ENCODE results near the gene NPSR1.
A peak's percentile ranks its signal among the peaks of the same experiment; 100 is the strongest.
"Not testable (repeated sequence)": the region's sequence is repeated elsewhere in the genome, so short reads cannot be mapped to it uniquely, and the experiment has no call there.

Gene NPSR1

DNA sequence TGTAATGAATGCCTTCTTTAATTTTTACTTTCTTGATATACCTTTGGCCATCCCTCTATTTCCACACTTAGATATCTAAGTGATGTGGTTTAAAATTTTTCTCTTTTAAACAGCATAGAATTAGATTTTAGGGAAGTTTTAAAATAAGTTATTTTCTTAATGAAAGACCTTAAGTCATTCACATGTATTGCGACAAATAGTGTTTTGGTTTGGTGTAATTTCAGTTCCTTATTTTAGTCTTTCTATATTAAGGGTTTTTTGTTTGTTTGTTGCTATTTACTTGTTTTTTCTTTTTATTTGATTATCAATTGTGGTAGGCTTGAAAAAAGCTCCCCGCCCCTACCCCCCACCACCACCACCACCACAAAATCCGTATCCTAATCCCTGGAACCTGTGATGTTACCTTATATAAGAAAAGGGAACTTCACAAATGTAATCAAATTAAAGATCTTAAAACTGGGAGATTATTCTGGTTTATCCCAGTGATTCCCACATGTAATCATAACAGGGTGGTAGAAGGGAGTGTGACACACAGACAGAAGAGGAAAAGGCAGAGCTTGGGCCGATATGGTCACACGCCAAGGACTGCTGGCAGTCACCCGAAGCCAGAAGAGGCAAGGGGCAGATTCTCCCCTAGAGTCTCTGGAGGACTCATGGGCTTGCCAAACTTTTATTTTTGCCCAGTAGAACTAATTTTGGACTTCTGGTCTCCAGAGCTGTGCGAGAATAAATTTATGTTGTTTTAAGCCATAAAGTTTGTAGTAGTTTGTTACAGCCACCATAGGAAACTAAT, 149.7 kb downstream of the NPSR1 start:
- ATAC-seq = no peak
- TF ChIP-seq ZFP30 (CRISPR knock-in tag; IDR thresholded peaks at IDR 0.05) (no peak), BACH2 (CRISPR knock-in tag; IDR thresholded peaks at IDR 0.05; ENCODE audit: borderline replicate concordance) (no peak), ARNTL (CRISPR knock-in tag; IDR thresholded peaks at IDR 0.05; ENCODE audit: borderline replicate concordance, low read depth) (no peak), TCF4 (CRISPR knock-in tag; IDR thresholded peaks at IDR 0.05; ENCODE audit: borderline replicate concordance) (no peak), ZFP3 (CRISPR knock-in tag; IDR thresholded peaks at IDR 0.05) (no peak)
- TF ChIP-seq, protein P1, sequence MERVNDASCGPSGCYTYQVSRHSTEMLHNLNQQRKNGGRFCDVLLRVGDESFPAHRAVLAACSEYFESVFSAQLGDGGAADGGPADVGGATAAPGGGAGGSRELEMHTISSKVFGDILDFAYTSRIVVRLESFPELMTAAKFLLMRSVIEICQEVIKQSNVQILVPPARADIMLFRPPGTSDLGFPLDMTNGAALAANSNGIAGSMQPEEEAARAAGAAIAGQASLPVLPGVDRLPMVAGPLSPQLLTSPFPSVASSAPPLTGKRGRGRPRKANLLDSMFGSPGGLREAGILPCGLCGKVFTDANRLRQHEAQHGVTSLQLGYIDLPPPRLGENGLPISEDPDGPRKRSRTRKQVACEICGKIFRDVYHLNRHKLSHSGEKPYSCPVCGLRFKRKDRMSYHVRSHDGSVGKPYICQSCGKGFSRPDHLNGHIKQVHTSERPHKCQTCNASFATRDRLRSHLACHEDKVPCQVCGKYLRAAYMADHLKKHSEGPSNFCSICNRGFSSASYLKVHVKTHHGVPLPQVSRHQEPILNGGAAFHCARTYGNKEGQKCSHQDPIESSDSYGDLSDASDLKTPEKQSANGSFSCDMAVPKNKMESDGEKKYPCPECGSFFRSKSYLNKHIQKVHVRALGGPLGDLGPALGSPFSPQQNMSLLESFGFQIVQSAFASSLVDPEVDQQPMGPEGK (CRISPR knock-in tag; IDR thresholded peaks at IDR 0.05; ENCODE audit: borderline replicate concordance) = no peak

DNA sequence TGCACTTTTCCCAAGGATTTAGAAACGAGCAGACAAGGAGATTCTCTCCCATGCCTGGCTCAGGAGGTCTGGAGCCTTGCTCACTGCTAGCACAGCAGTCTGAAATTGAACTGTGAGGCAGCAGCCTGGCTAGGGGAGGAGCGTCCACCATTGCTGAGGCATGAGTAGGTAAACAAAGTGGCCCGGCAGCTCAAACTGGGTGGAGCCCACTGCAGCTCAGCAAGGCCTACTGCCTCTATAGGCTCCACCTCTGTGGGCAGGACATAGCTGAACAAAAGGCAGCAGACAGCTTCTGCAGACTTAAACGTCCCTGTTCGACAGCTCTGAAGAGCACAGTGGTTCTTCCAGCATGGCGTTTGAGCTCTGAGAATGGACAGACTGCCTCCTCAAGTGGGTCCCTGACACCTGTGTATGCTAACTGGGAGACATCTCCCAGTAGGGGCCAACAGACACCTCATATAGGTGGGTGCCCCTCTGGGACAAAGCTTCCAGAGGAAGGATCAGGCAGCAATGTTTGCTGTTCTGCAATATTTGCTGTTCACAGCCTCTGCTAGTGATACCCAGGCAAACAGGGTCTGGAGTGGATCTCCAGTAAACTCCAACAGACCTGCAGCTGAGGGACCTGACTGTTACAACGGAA, 156.3 kb downstream of the NPSR1 start:
- not testable (repeated sequence) for ATAC-seq

DNA sequence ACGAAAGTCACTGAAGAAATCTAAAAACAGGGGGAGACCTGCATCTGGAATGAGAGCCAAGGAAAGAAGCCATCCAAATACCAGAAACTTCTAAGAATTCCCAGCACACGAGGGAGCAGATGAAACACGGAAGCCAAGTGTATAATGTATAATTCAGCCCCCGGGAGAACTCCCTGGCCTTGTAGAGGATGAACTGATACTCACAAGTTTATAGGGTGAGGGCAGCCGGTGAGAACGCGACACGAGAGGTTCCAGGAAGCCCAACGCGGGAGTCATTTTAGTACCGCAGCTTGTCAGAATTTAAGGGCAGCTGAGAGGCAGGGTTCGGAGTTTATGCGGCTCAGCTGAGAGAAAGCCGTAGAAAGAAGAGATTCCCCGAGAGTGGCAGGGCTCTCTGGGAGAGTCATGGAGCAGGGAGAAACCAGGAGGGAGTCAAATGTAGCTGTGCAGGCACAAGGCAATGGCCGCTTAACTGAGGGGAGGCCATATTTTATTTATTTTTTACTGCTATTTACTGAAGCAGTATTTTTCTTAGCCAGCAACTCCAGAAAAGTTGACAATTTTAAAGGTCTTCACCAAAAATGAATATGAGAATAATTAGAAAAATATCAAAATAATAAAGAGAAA, 164.0 kb downstream of the NPSR1 start:
- ATAC-seq = peak; percentile 71
- no peak for TF ChIP-seq GLIS3 (CRISPR knock-in tag; IDR thresholded peaks at IDR 0.05)
- no peak for TF ChIP-seq TCF4 (CRISPR knock-in tag; IDR thresholded peaks at IDR 0.05; ENCODE audit: borderline replicate concordance)
- TF ChIP-seq PPARA (CRISPR knock-in tag; IDR thresholded peaks at IDR 0.05; ENCODE audit: borderline replicate concordance) = no peak
- no peak for TF ChIP-seq ZFP3 (CRISPR knock-in tag; IDR thresholded peaks at IDR 0.05)
- TF ChIP-seq, protein P2, sequence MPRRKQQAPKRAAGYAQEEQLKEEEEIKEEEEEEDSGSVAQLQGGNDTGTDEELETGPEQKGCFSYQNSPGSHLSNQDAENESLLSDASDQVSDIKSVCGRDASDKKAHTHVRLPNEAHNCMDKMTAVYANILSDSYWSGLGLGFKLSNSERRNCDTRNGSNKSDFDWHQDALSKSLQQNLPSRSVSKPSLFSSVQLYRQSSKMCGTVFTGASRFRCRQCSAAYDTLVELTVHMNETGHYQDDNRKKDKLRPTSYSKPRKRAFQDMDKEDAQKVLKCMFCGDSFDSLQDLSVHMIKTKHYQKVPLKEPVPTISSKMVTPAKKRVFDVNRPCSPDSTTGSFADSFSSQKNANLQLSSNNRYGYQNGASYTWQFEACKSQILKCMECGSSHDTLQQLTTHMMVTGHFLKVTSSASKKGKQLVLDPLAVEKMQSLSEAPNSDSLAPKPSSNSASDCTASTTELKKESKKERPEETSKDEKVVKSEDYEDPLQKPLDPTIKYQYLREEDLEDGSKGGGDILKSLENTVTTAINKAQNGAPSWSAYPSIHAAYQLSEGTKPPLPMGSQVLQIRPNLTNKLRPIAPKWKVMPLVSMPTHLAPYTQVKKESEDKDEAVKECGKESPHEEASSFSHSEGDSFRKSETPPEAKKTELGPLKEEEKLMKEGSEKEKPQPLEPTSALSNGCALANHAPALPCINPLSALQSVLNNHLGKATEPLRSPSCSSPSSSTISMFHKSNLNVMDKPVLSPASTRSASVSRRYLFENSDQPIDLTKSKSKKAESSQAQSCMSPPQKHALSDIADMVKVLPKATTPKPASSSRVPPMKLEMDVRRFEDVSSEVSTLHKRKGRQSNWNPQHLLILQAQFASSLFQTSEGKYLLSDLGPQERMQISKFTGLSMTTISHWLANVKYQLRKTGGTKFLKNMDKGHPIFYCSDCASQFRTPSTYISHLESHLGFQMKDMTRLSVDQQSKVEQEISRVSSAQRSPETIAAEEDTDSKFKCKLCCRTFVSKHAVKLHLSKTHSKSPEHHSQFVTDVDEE (CRISPR knock-in tag; IDR thresholded peaks at IDR 0.05) = no peak
- TF ChIP-seq BACH2 (CRISPR knock-in tag; IDR thresholded peaks at IDR 0.05; ENCODE audit: borderline replicate concordance) = no peak
- no peak for TF ChIP-seq ARNTL (CRISPR knock-in tag; IDR thresholded peaks at IDR 0.05; ENCODE audit: borderline replicate concordance, low read depth)
- no peak for TF ChIP-seq ESRRG (CRISPR knock-in tag; IDR thresholded peaks at IDR 0.05)
- no peak for TF ChIP-seq OSR1 (CRISPR knock-in tag; IDR thresholded peaks at IDR 0.05)
- TF ChIP-seq, protein P3, sequence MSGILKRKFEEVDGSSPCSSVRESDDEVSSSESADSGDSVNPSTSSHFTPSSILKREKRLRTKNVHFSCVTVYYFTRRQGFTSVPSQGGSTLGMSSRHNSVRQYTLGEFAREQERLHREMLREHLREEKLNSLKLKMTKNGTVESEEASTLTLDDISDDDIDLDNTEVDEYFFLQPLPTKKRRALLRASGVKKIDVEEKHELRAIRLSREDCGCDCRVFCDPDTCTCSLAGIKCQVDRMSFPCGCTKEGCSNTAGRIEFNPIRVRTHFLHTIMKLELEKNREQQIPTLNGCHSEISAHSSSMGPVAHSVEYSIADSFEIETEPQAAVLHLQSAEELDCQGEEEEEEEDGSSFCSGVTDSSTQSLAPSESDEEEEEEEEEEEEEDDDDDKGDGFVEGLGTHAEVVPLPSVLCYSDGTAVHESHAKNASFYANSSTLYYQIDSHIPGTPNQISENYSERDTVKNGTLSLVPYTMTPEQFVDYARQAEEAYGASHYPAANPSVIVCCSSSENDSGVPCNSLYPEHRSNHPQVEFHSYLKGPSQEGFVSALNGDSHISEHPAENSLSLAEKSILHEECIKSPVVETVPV (CRISPR knock-in tag; IDR thresholded peaks at IDR 0.05) = no peak
- no peak for TF ChIP-seq RARB (CRISPR knock-in tag; IDR thresholded peaks at IDR 0.05)

DNA sequence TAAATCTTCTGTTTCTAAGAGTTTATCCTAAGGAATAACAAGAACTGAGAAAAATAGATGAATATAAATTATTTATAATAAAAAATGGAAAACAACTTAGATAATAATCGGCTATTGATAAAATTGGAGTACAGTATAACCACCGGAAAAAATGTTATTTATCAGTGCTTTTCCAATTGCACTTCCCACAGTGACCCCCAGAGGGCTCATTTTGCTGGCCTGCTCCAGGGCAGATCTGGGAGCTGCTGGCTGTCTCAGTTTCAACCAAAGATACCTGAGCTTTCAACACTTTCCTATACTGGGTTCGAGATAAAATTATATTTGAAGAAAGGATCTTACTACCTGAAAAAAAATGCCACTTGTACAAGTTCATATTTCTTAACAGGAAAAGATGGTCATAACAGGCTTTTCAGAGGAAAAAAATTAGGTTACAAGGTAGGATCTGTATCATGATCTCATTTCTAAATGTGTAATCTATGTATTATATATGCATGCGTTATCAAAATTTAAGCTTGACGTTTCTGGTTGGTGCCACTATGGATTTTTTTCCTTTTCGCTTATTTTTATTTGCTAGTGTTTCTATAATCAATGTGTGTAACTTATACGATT, 165.7 kb downstream of the NPSR1 start:
- peak; percentile 83 for ATAC-seq
- TF ChIP-seq ARNTL (CRISPR knock-in tag; IDR thresholded peaks at IDR 0.05; ENCODE audit: borderline replicate concordance, low read depth) = no peak
- TF ChIP-seq, protein P3 (CRISPR knock-in tag; IDR thresholded peaks at IDR 0.05) = no peak

DNA sequence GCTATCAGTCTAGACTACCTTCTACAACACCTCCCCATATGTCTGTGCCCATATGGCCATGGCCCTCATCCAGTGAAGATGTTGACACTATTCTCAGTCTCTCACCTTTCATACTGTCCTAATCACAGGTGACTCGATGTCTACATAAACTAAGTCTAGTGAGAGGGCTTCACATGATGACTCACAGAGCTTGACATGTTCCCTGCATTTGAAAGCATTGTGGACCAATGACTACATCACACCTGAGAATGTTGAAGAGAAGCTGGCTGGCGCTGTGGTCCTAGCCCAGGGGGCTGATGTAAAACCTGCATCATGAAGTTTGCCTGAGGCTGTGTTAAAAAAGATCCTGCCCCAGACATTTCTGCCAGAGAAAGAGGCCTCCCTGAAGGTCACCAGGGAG, 167.2 kb downstream of the NPSR1 start:
- no peak for ATAC-seq
- TF ChIP-seq TOX (CRISPR knock-in tag; IDR thresholded peaks at IDR 0.05; ENCODE audit: borderline replicate concordance) (no peak), ZFP3 (CRISPR knock-in tag; IDR thresholded peaks at IDR 0.05) (no peak), ZFP30 (CRISPR knock-in tag; IDR thresholded peaks at IDR 0.05) (no peak), ZNF70 (CRISPR knock-in tag; IDR thresholded peaks at IDR 0.05) (no peak)
- TF ChIP-seq, protein P4, sequence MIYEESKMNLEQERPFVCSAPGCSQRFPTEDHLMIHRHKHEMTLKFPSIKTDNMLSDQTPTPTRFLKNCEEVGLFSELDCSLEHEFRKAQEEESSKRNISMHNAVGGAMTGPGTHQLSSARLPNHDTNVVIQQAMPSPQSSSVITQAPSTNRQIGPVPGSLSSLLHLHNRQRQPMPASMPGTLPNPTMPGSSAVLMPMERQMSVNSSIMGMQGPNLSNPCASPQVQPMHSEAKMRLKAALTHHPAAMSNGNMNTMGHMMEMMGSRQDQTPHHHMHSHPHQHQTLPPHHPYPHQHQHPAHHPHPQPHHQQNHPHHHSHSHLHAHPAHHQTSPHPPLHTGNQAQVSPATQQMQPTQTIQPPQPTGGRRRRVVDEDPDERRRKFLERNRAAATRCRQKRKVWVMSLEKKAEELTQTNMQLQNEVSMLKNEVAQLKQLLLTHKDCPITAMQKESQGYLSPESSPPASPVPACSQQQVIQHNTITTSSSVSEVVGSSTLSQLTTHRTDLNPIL (CRISPR knock-in tag; IDR thresholded peaks at IDR 0.05; ENCODE audit: low read depth) = no peak
- TF ChIP-seq, protein P5, sequence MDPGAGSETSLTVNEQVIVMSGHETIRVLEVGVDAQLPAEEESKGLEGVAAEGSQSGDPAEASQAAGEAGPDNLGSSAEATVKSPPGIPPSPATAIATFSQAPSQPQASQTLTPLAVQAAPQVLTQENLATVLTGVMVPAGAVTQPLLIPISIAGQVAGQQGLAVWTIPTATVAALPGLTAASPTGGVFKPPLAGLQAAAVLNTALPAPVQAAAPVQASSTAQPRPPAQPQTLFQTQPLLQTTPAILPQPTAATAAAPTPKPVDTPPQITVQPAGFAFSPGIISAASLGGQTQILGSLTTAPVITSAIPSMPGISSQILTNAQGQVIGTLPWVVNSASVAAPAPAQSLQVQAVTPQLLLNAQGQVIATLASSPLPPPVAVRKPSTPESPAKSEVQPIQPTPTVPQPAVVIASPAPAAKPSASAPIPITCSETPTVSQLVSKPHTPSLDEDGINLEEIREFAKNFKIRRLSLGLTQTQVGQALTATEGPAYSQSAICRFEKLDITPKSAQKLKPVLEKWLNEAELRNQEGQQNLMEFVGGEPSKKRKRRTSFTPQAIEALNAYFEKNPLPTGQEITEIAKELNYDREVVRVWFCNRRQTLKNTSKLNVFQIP (CRISPR knock-in tag; IDR thresholded peaks at IDR 0.05; ENCODE audit: borderline replicate concordance, low read depth) = no peak
- TF ChIP-seq, protein P3 (CRISPR knock-in tag; IDR thresholded peaks at IDR 0.05) = no peak

Measured in SK-N-SH treated with all-trans-retinoic acid at 6 μM for 48 hours (cell line).